Bronchial epithelial cell (primary cell): Measurements from ENCODE around the gene CXCL16. TPM values are rescaled to one million over a fixed set of nuclear protein-coding genes. Genes with fewer than 3 reads are reported as not detected.
A peak's percentile ranks its signal among the peaks of the same experiment; 100 is the strongest.

Experiments used
- DNase-seq: peaks from one replicate; pipeline ENCODE4 v3.0.0-alpha.2; 2010; ENCODE audit warnings: low read depth
- FAIRE-seq: peaks from 2 replicates; lab custom pipeline; 2011; peaks lifted over from hg19 to GRCh38; lab: Jason Lieb, UNC
- H3K27me3 ChIP-seq: 2 replicates; pipeline ENCODE4 v1.5.1; 2011; ENCODE audit warnings: low read length; ENCODE audit not compliant: control insufficient read depth, insufficient read depth
- H3K36me3 ChIP-seq: 2 replicates; pipeline ENCODE4 v1.5.1; 2011; ENCODE audit warnings: low read length; ENCODE audit not compliant: control insufficient read depth, insufficient read depth
- H3K4me3 ChIP-seq: 2 replicates; pipeline ENCODE4 v1.5.1; 2011; ENCODE audit warnings: mild to moderate bottlenecking, low read depth, low read length, control low read depth
- CTCF ChIP-seq: IDR thresholded peaks from 2 replicates; pipeline ENCODE4 v1.5.1; 2011; ENCODE audit warnings: mild to moderate bottlenecking, moderate library complexity, low read length, control low read depth, inconsistent platforms; ENCODE audit not compliant: insufficient read depth, severe bottlenecking
- total RNA-seq: library from RNA; depleted of rRNA; stranded (reverse); fragments of >200 nt; gene quantifications from 2 replicates; pipeline ENCODE4 v1.2.1, GENCODE V29; 2014

The CXCL16 gene, protein sequence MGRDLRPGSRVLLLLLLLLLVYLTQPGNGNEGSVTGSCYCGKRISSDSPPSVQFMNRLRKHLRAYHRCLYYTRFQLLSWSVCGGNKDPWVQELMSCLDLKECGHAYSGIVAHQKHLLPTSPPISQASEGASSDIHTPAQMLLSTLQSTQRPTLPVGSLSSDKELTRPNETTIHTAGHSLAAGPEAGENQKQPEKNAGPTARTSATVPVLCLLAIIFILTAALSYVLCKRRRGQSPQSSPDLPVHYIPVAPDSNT
- total RNA-seq: 9.2 and 12.7 TPM in 2 replicates

- FAIRE-seq (no peak), DNase-seq (peak; percentile 17)
- no peaks in the 10 kb centered on the region for H3K36me3 ChIP-seq
- peak within 1 kb of the TSS; percentile 76 for H3K4me3 ChIP-seq
- no peak for TF ChIP-seq CTCF
- peaks cover 4% of the 10 kb centered on the region for H3K27me3 ChIP-seq
Measured at GRCh38 chr17:4739122-4740024, at the start of gene CXCL16, which contains the start of gene ZMYND15. CXCL16 (minus strand) TSS chr17:4739928; CDS start chr17:4739339, 589 bp downstream. ZMYND15 (plus strand) TSS chr17:4739833; CDS start chr17:4740549, 716 bp downstream.

DNA sequence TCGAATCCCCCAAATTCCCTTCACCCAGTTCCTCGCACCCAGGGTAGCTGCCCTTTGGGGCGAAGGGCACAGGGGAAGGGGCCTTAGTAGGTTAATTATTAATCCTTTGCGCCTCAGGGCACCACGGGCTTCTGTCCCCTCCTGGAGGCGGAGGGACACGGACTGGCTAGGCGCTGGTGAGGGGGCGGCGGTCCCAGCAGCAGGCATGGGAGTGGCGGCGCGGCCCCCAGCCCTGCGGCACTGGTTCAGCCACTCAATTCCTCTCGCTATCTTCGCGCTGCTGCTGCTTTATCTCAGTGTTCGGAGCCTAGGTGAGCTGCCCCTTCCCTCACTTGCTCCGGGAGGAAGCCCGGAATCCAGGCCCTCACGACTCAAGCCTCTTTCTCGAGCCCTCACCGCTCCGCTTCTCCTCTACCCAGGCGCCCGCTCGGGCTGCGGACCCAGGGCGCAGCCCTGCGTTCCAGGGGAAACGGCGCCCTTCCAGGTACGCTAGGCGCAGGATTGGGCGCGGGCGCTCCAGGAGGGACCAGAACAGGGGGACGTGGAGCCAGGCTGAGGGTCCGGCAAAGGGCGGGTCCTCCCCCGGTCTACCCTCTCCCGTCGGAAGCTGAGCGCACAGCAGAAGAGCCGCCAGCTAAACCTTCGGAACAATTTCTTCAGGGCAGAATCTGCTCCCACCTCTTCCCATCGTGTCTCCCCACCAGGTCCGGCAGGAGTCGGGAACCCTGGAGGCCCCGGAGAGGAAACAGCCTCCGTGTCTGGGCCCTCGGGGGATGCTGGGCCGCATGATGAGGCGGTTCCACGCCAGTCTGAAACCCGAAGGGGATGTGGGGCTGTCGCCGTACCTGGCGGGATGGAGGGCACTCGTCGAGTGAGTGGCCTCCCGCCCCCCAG, 49.3 kb upstream of the CXCL16 start, which contains the start of gene GLTPD2:
Gene GLTPD2, plus strand, starts transcription at position 158 of the 894 bp plus-strand sequence. Its CDS starts 48 bp downstream, at position 206.
- peak within 1 kb of the TSS; percentile 77 for H3K4me3 ChIP-seq
- FAIRE-seq (no peak), DNase-seq (no peak)
- no peak for TF ChIP-seq CTCF
- H3K36me3 ChIP-seq: no peaks in the 10 kb centered on the region
- peaks cover 4% of the 10 kb centered on the region for H3K27me3 ChIP-seq

GRCh38 chr17:4788159-4788806, 48.6 kb upstream of the CXCL16 start:
- H3K36me3 ChIP-seq: no peaks in the 10 kb centered on the region
- no peak for DNase-seq
- peaks cover 9% of the 10 kb centered on the region for H3K27me3 ChIP-seq
- no peak for FAIRE-seq
- peak overlapping the region; percentile 77 for H3K4me3 ChIP-seq
- no peak for TF ChIP-seq CTCF

DNA sequence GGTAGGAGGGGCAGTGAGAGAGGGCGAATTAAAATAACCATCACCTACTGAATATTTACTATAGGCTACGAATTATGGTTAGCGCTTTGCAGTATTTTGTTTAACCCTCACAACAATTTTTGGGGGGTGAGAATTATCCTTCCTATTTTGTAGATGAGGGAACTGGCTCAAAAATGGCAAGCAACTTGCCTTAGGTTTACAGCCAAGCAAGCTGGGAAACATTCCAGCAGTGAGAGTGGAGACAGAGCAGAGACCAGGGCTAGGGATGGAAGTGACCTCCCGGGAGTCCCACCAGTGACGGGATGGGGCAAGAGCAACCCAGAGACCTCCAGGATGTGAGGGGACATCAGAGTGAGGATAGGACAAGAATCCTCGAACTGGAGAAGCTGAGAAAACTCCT, 46.8 kb upstream of the CXCL16 start:
- FAIRE-seq (no peak), DNase-seq (no peak)
- Histone ChIP-seq H3K4me3 (no peak overlapping the region), H3K36me3 (no peaks in the 10 kb centered on the region), H3K27me3 (peaks cover 14% of the 10 kb centered on the region)
- no peak for TF ChIP-seq CTCF

- Histone ChIP-seq H3K36me3 (no peaks in the 10 kb centered on the region), H3K4me3 (no peak within 1 kb of the TSS), H3K27me3 (peaks cover 14% of the 10 kb centered on the region)
- DNase-seq (no peak), FAIRE-seq (no peak)
- no peak for TF ChIP-seq CTCF
Measured at GRCh38 chr17:4786106-4786511, 46.4 kb upstream of the CXCL16 start, which contains the start of gene VMO1. VMO1 (minus strand) TSS chr17:4786364; CDS start chr17:4786352, 12 bp downstream.
